ENCODE data around the gene CCL25.
"Not testable (repeated sequence)": the region's sequence is repeated elsewhere in the genome, so short reads cannot be mapped to it uniquely, and the experiment has no call there.

Gene CCL25

GRCh38 chr19:8101311-8101710, 48.8 kb downstream of the CCL25 start:
- Histone ChIP-seq H3F3A (ENCODE audit: control insufficient read depth, insufficient read depth) (no peaks in the 10 kb centered on the region), H3K27me3 (ENCODE audit: control insufficient read depth, low read length) (no peaks in the 10 kb centered on the region), H3K4me1 (ENCODE audit: control insufficient read depth, low read length) (no peaks in the 10 kb centered on the region), H3K9me2 (replicated peaks; ENCODE audit: control insufficient read depth, low read length) (no peaks in the 10 kb centered on the region), H3K79me2 (ENCODE audit: control insufficient read depth, low read length) (no peaks in the 10 kb centered on the region), H3K9me3 (ENCODE audit: control insufficient read depth, insufficient read depth, low read length) (peaks cover 11% of the 10 kb centered on the region; the same call in 1 of the 2 replicates), H3K27ac (ENCODE audit: low read depth, low read length) (no peak overlapping the region), H3K4me2 (ENCODE audit: low read length) (no peak overlapping the region), H4K20me1 (ENCODE audit: control insufficient read depth, insufficient read depth, low read depth, low read length) (no peaks in the 10 kb centered on the region), H3K4me3 (ENCODE audit: low read length) (no peak overlapping the region), H3K36me3 (ENCODE audit: control insufficient read depth, low read length) (no peaks in the 10 kb centered on the region)
- TF ChIP-seq EZH2phosphoT487 (IDR thresholded peaks at IDR 0.05; ENCODE audit: borderline replicate concordance, low read length) = no peak
- no peak for TF ChIP-seq CTCF (IDR thresholded peaks at IDR 0.05; ENCODE audit: low read depth, low read length, poor library complexity, severe bottlenecking)

- not testable (repeated sequence) for H3K27me3 ChIP-seq (ENCODE audit: control insufficient read depth, low read length)
Measured at GRCh38 chr19:8101910-8102309, 49.4 kb downstream of the CCL25 start.

GRCh38 chr19:8105471-8105870, 52.9 kb downstream of the CCL25 start:
- no peaks in the 10 kb centered on the region for H3K9me2 ChIP-seq (replicated peaks; ENCODE audit: control insufficient read depth, low read length)
- H3K79me2 ChIP-seq (ENCODE audit: control insufficient read depth, low read length) = no peaks in the 10 kb centered on the region
- H3K27ac ChIP-seq (ENCODE audit: low read depth, low read length) = no peak overlapping the region
- H3K4me3 ChIP-seq (ENCODE audit: low read length) = no peak overlapping the region
- no peaks in the 10 kb centered on the region for H4K20me1 ChIP-seq (ENCODE audit: control insufficient read depth, insufficient read depth, low read depth, low read length)
- no peaks in the 10 kb centered on the region for H3K4me1 ChIP-seq (ENCODE audit: control insufficient read depth, low read length)
- H3K27me3 ChIP-seq (ENCODE audit: control insufficient read depth, low read length) = no peaks in the 10 kb centered on the region
- no peaks in the 10 kb centered on the region for H3K36me3 ChIP-seq (ENCODE audit: control insufficient read depth, low read length)
- no peaks in the 10 kb centered on the region for H3F3A ChIP-seq (ENCODE audit: control insufficient read depth, insufficient read depth)
- H3K4me2 ChIP-seq (ENCODE audit: low read length) = no peak overlapping the region
- TF ChIP-seq EZH2phosphoT487 (IDR thresholded peaks at IDR 0.05; ENCODE audit: borderline replicate concordance, low read length) = no peak
- no peak for TF ChIP-seq CTCF (IDR thresholded peaks at IDR 0.05; ENCODE audit: low read depth, low read length, poor library complexity, severe bottlenecking)
- H3K9me3 ChIP-seq (ENCODE audit: control insufficient read depth, insufficient read depth, low read length) = no peaks in the 10 kb centered on the region

More at GRCh38 chr19:8101910-8102309, 49.4 kb downstream of the CCL25 start:
- not testable (repeated sequence) for H3K9me3 ChIP-seq (ENCODE audit: control insufficient read depth, insufficient read depth, low read length); H3K4me3 ChIP-seq (ENCODE audit: low read length); H3F3A ChIP-seq (ENCODE audit: control insufficient read depth, insufficient read depth); H3K27ac ChIP-seq (ENCODE audit: low read depth, low read length); H3K36me3 ChIP-seq (ENCODE audit: control insufficient read depth, low read length); H3K4me1 ChIP-seq (ENCODE audit: control insufficient read depth, low read length); H3K9me2 ChIP-seq (replicated peaks; ENCODE audit: control insufficient read depth, low read length); H3K4me2 ChIP-seq (ENCODE audit: low read length); H4K20me1 ChIP-seq (ENCODE audit: control insufficient read depth, insufficient read depth, low read depth, low read length); H3K79me2 ChIP-seq (ENCODE audit: control insufficient read depth, low read length)

- Histone ChIP-seq H4K20me1 (ENCODE audit: control insufficient read depth, insufficient read depth, low read depth, low read length) (no peaks in the 10 kb centered on the region), H3K4me2 (ENCODE audit: low read length) (no peak overlapping the region), H3K9me2 (replicated peaks; ENCODE audit: control insufficient read depth, low read length) (no peaks in the 10 kb centered on the region), H3F3A (ENCODE audit: control insufficient read depth, insufficient read depth) (no peaks in the 10 kb centered on the region), H3K27ac (ENCODE audit: low read depth, low read length) (no peak overlapping the region), H3K36me3 (ENCODE audit: control insufficient read depth, low read length) (no peaks in the 10 kb centered on the region), H3K4me3 (ENCODE audit: low read length) (no peak overlapping the region), H3K27me3 (ENCODE audit: control insufficient read depth, low read length) (no peaks in the 10 kb centered on the region), H3K9me3 (ENCODE audit: control insufficient read depth, insufficient read depth, low read length) (no peaks in the 10 kb centered on the region), H3K79me2 (ENCODE audit: control insufficient read depth, low read length) (no peaks in the 10 kb centered on the region), H3K4me1 (ENCODE audit: control insufficient read depth, low read length) (no peaks in the 10 kb centered on the region)
- no peak for TF ChIP-seq EZH2phosphoT487 (IDR thresholded peaks at IDR 0.05; ENCODE audit: borderline replicate concordance, low read length)
- no peak for TF ChIP-seq CTCF (IDR thresholded peaks at IDR 0.05; ENCODE audit: low read depth, low read length, poor library complexity, severe bottlenecking)
Measured at GRCh38 chr19:8107301-8107903, 54.8 kb downstream of the CCL25 start.
